HG03565 (cell line): ENCODE data around the gene VPS26A.
"Not testable (repeated sequence)": the region's sequence is repeated elsewhere in the genome, so short reads cannot be mapped to it uniquely, and the experiment has no call there.

Source experiments
- ATAC-seq: cut with Tn5 transposase; IDR thresholded peaks from one replicate; pipeline ENCODE4 v1.9.1; 2021; ENCODE audit warnings: mild to moderate bottlenecking, moderate library complexity; ENCODE audit not compliant: unreplicated experiment

Gene VPS26A

DNA sequence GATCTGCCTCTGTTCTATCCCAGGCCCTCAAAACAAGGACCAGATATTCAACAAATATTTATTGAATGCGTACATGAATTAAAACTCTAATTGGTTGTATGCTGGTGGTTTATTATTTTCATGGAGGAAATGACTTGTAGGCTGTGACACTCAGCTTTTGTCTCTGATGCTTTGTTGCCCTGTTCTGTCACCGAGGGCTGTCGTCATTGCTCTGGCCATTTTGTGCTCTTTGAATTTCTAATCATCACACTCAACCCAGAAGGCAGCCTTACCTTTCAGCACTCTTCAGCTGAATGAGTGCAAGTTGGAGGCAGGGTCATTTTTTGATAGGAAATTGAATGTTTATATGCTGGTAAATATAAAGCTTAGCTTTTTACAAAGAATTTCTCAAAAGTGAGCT lies 21.5 kb upstream of the VPS26A start:
- ATAC-seq = no peak

DNA sequence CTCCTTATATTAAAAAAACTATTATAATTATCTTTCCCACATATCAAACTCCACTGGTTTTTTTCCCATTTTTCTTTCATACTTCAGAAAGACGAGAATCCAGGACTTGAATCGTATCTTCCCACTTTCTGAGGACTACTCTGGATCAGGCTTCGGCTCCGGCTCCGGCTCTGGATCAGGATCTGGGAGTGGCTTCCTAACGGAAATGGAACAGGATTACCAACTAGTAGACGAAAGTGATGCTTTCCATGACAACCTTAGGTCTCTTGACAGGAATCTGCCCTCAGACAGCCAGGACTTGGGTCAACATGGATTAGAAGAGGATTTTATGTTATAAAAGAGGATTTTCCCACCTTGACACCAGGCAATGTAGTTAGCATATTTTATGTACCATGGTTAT lies 20.2 kb upstream of the VPS26A start:
- no peak for ATAC-seq

DNA sequence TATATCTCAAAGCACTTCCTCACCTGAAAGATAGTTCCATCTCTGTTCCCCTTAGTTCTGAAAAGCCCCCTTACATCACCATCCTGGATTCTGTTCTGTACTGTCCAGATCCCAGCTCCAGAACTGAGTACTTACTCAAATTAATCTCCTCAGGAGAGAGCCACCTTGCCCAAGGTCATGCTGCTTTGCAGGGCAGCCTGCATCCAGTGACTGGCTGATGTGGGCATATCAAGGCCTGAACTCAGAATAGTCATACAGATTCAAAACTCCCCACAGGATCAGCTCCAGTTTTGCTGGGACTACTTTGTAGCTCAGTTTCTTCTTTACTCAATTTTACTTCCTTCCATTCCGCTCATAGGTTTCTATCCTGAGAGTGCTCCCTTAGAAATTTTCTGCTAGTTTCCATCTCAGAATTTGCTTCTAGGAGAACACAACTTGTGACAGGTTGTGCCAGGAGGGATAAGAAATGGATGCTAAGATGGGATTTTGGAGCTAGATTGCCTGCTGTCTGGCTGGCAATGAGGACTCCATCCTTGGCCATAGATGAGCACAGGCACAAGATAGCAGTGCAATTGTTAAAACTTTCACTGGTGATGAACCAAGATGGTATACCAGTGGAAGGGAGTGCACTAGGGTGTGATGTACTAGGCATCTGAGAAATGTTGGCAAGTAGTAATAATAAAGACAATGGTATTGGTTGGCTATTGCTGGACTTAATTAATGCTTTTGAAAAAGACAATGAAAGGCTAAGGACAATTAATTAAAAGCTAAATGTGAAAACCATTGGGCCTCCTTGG lies 18.8 kb upstream of the VPS26A start:
- ATAC-seq = no peak

DNA sequence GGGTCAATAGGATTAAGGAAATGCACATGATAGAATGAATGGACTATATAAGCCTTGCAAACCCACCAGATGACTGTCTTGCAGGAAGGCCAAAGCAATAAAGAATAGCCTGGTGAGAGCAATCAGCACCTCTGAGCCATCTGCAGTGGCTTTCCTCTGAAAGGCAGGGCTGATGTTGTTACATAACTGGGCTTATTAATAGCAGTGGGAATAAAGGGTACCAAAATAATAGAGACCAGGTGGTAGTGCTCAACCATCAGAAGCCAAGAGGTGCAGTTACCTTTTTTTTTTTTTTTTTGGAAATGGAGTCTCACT lies 16.8 kb upstream of the VPS26A start:
- no peak for ATAC-seq

DNA sequence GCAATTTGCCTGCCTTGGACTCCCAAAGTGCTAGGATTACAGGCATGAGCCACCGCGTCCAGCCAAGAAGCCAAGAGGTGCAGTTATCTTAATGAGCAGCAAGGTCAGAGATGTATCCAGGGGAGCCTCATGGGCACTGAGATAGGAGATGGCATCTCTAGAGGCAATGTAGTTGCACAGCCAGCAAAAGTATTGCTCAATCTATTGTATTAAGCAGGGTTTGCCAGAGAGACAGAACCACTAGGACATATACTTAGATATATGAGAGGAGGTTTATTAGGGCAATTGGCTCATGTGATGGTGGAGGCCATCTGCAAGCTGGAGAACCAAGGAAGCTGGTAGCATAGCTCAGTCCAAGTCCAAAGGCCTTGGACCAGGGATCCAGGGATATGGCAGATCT lies 16.3 kb upstream of the VPS26A start:
- no peak for ATAC-seq

DNA sequence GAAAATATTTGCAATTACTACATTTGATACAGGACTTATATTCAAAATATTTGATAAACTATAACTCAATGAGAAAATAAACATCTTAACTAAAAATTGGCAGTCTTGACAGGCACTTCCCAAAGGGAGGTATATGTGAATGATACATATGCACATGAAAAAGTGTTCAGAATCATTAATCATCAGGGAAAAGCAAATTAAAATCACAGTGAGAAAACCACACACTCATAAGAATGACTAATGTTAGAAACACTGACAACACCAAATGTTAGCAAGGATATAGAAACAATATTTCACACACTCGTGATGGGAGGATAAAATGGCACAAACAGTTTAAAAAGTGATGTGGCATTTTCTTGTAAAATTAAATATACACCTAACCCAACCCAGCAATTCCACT lies 4.1 kb upstream of the VPS26A start:
- no peak for ATAC-seq

DNA sequence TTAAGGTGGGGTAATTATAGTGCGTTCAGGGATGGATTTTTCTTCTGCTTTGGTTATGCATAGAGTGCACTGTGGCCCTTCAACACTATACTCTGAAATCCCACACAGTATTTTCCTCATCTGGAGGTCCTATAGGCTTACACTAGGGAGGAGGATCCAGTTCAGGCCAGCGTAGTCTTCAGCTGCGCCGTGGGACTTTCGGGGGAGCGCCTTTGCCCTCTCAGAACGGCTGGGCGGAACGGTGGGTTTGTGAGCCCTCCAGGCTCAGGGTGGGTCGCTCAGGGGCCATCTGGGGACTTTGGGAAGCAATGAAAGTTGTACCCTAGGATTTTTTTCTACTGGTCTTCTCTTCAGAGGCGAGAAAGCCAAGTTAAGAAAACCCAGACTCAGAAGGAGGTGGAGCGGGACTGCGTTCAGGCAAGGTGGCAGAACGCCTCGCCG lies 652 bp upstream of the VPS26A start:
- peak; percentile 7 for ATAC-seq

DNA sequence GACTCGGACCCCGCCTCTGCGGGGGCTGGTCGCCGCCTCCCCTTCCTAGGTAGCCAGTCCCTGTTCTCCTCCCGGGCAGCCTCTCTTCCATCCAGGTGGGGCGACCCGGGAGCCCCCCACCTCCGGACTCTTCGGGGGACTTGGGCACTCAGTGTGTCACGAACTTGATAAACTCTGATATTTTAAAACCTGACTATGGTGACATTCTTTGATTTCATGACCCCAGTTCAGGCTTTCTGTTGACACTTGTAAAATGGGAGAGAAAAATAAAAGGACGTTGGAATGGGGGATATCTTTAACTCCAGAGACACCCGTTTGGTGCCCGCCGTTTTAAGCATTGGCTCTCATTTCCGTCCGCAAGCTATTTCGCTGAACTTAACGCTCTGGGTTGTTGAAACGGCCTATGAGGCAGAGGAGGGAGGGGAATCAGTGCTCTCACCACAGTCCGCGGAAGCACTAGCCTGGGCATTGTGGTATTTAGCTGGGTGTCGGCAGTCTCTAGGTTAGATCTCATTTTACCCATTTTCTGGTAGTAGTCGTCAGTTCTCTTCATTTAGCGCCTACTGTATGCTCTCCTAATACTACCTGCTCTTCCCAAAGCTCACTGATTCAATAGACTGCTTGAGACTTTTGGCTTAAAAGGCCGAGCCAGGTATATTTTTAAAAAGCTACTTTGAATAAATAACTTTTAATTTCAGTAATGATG lies 738 bp downstream of the VPS26A start:
- ATAC-seq = peak; percentile 29

DNA sequence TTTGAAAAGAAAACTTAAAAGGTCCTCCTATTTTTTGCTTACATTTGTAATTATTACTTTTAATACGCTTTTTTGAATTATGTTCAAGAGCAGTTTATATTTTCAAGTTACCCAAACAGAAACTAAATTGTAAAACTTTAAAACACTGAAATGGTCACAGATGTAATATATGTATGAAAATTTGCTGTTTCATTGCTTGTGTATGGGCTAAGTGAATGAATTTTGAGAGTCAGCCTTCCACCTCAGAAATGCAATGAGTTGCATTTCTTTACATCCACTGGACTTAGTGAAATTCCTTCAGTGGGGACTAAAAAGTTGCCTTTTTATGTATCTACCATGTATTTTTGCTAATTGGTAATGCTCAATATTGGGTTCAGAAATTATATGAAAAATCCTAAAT lies 1.6 kb downstream of the VPS26A start:
- no peak for ATAC-seq

DNA sequence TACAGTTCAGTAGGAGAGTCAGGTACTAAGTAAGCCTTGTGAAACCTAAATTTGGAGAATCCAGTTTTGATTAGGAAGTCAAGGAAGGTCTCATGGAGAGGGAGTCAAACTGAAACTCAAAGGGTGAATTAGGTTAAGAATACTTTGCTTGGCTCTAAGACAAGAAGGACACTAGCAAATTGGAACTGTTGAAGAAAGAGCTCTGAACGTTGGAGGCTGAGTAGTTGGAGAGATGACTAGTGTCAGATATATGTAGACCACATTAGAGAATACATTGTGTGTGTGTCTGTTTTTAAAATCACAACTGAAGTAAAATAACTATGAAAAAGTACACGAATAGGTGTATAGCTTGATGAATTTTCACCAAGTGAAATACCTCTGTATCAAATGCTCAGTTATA lies 6.3 kb downstream of the VPS26A start:
- ATAC-seq = no peak

DNA sequence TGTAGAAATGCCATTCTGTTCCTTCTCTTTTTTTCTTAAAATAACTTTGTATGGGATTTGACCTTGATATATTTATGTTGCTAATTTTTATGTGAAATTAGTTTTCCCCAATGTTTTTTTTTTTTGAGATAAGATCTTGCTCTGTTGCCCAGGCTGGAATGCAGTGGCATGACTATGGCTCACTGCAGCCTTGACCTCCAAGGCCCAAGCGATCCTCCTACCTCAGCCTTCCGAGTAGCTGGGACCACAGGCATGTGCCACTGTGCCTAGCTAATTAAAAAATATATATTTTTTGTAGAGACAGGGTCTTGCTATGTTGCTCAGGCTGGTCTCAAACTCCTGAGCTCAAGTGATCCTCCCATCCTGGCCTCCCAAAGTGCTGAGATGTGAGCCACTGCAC lies 16.0 kb downstream of the VPS26A start:
- ATAC-seq = no peak

DNA sequence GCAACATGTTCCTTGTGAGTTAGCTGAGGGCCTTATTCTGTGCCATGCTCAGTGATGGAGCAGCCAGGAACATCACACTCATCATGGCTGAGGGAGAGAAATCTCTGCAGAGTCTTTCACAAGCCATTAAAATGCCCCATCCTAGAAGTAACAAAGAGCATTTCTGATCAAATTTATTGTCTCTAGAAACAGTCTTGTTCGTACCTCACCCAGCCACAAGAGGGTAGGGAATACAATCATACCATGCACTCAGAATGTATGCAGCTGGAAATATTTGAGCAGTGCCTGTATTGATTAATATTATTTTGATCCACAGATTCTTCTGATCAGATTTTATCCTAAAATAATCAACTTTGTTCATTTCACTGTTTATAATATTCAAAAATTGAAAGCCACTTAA lies 17.3 kb downstream of the VPS26A start:
- ATAC-seq = no peak

DNA sequence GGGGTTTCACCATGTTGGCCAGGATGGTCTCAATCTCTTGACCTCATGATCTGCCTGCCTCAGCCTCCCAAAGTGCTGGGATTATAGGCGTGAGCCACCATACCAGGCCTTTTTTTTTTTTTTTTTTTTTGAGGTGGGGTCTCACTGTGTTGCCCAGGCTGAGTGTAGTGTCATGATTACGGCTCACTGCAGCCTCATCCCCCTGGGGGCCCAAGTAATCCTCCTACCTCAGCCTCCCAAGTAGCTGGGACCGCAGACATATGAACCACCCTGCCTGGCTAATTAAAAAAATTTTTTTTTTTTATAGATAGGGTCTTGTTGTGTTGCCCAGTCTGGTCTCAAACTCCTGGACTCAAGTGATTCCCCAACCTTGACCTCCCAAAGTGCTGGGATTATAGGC lies 18.1 kb downstream of the VPS26A start:
- not testable (repeated sequence) for ATAC-seq

DNA sequence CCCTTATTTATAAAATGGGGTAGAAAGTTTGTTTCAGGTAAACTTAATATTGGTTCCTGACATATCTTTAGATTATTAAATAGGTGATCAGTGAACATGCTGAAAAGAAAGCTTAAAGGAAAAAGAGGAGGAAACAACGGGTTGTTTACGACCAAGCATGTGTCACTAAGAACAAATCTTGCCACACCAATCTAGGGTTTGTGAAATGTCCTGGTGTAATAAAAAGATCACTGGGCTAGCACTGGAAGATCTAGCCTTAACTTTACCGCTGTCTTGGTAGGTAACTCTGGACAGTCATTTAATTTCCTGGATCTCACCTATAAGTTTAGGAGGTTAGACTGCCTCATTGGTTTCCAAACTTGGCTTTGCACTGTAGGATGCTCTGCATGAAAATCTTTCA lies 19.0 kb downstream of the VPS26A start:
- ATAC-seq = no peak

DNA sequence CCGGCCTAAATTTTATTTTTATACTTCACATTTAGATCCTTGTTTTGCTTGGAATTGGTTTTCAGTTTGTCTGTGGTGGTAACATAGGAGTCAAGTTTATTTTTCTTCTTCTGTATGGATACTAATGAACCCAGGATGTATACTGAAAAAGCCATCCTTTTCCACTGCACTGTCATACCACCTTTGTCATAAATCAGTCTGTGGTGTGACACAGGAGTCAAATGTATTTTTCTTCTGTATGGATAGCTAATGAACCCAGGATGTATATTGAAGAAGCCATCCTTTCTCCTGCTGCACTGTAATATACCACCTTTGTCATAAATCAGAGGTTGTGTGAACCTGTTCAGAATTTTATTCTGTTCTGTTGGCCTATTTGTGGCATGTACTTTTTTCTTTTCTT lies 21.4 kb downstream of the VPS26A start:
- no peak for ATAC-seq

DNA sequence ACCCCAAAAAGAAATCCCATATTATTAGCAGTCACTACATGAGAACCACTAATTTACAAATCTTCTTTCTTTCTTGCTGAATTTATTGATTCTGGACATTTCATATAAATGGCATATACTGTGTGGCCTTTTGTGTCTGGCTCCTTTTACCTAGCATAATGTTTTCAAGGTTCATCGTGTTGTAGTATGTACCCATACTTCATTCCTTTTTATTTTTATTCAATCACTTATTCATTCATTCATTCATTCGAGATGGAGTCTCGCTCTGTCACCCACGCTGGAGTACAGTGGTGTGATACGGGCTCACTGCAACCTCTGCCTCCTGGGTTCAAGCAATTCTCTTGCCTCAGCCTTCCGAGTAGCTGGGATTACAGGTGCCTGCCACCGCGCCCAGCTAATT lies 21.9 kb downstream of the VPS26A start:
- no peak for ATAC-seq

DNA sequence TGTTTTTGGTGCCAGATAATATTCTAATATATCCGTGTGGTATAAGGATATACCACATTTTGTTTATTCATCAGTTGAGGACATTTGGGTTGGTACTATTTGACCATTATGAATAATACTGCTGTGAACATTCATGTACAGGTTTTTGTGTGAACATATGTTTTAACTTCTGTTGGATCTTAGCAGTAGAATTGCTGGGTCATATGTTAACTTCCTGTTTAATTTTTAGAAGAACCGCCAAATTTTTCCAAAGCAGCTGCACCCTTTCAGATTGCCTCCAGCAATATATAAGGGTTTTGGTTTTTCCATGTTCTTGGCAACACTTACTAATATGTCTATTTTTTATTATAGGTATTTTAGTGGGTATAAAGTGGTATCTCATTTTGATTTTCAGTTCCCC lies 22.8 kb downstream of the VPS26A start:
- no peak for ATAC-seq

DNA sequence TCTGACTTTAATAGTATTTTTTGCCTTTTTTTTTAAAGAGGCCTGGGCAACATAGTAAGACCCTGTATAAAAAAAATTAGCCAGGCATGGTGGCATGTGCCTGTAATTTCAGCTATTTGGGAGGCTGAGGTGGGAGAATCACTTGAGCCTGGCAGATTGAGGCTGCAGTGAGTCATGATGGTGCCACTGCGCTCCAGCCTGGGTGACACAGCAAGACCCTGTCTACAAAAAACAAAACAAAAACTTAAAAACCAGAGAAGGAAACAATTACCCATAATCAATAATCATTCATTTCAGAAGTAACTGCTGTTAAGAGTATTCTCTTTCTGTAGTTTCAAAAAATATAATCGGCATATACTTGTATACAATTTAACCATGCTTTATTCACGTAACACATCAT lies 28.0 kb downstream of the VPS26A start:
- ATAC-seq = no peak

DNA sequence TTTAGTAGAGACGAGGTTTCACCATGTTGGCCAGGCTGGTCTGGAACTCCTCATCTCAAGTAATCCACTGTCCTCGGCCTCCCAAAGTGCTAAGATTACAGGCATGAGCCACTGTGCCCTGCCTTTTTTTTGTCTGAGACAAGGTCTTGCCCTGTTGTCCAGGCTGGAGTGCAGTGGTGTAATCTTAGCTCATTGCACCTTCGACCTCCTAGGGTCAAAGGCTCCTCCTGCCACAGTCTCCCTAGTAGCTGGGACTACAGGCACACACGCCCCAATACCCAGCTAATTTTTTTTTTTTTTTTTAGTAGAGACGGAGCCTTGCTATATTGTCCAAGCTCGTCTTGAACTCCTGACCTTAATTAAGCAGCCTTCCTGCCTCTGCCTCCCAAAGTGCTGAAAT lies 29.2 kb downstream of the VPS26A start:
- ATAC-seq = no peak

DNA sequence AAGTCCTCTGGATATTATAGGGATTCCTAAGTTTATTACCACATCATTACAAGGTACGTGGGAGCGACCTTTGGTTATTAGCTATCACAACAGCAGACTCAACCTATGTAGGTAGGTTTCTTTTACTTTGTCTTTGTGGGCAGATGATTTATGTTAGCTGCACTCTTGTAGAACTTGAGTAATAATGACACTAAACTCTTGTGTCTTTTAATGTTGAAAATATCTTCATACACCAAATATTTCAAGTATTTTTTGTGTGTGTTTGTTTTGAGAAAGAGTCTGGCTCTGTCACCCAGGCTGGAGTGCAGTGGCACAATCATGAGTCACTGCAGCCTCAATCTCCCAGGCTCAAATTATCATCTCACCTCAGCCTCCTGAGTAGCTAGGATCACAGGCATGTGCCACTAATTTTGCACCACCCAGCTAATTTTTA lies 36.8 kb downstream of the VPS26A start:
- ATAC-seq = no peak

DNA sequence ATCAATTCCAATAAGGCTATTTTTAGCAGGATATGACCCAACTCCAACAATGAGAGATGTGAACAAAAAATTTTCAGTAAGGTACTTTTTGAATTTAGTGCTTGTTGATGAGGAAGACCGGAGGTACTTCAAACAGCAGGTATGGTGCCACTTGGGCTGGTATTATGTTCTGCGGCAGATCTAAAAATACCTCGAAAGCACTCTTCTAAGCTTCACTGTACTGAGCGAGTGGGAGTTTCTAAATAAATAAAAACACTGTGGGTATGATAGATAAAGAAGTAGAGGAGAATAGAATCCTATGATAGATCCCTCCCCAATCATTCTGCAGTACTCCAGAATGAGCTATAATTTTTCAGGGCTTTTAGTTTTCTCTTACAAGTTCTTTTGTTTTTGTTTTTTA lies 44.5 kb downstream of the VPS26A start:
- no peak for ATAC-seq

DNA sequence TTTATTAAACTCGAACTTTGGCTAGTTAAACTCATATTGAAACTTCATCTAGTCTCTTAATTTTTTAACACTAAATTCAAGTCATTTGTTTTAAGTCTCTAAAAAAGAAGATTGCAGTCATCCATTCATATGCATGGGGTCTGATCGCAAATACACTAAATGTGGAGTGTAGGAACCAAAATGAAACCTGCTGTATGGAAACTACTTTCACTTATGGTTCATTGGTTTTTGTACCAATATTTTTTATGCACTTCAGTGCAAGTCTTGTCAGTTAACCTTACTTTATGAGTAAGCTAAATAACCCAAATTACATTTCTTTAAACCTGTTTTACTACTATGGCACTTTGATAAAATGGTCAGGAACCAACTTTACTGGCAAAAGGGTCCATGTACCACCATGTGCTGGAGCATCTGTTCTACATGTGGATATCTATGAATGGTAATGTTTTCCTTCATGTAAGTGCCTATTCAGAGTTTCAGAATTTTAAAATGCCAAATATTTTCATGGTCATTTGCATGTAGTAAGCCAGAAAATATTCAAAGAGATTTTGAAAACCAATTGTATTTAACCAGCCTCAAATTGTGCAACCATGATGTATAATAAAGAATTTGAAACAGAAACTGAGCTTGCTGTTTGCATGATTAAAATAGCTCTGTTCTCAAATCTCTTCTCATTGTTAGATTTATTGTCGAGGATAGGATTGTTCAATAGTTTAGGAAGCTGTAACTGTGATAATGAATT lies 48.4 kb downstream of the VPS26A start:
- no peak for ATAC-seq
